HepG2 (cell line): ENCODE measurements around the gene ZBTB20.

Experiments
- DRAP1 ChIP-seq: IDR thresholded peaks from 2 replicates; pipeline ENCODE4 v1.6.1; 2016; ENCODE audit warnings: missing genetic modification reagents, missing compliant biosample characterization
- TARDBP ChIP-seq: sonication (generic); formaldehyde crosslinking; IDR thresholded peaks from 2 replicates; pipeline ENCODE4 v1.8.0; 2022; ENCODE audit warnings: mild to moderate bottlenecking, missing genetic modification reagents
- ZNF547 ChIP-seq: sonication (generic); formaldehyde crosslinking; IDR thresholded peaks from 2 replicates; pipeline ENCODE4 v1.5.1; 2020; ENCODE audit warnings: mild to moderate bottlenecking, missing genetic modification reagents
- TF ChIP-seq, protein P1 (sequence below): IDR thresholded peaks from 2 replicates; pipeline ENCODE4 v1.6.1; 2016
- TF ChIP-seq, protein P2 (sequence below): sonication (generic); formaldehyde crosslinking; IDR thresholded peaks from 2 replicates; pipeline ENCODE4 v1.5.0; 2020; ENCODE audit warnings: mild to moderate bottlenecking, missing genetic modification reagents, moderate library complexity
- TF ChIP-seq, protein P3 (sequence below): sonication (generic); formaldehyde crosslinking; IDR thresholded peaks from 2 replicates; pipeline ENCODE4 v1.4.0; 2020; ENCODE audit warnings: missing genetic modification reagents

GRCh38 chr3:114634635-114635034 is 512.5 kb downstream of the ZBTB20 start:
- TF ChIP-seq ZNF547 (CRISPR knock-in tag) (no peak), DRAP1 (CRISPR knock-in tag) (no peak), TARDBP (CRISPR knock-in tag) (no peak)
- TF ChIP-seq, protein P1, sequence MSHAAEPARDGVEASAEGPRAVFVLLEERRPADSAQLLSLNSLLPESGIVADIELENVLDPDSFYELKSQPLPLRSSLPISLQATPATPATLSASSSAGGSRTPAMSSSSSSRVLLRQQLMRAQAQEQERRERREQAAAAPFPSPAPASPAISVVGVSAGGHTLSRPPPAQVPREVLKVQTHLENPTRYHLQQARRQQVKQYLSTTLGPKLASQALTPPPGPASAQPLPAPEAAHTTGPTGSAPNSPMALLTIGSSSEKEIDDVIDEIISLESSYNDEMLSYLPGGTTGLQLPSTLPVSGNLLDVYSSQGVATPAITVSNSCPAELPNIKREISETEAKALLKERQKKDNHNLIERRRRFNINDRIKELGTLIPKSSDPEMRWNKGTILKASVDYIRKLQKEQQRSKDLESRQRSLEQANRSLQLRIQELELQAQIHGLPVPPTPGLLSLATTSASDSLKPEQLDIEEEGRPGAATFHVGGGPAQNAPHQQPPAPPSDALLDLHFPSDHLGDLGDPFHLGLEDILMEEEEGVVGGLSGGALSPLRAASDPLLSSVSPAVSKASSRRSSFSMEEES, result no peak
- TF ChIP-seq, protein P2, sequence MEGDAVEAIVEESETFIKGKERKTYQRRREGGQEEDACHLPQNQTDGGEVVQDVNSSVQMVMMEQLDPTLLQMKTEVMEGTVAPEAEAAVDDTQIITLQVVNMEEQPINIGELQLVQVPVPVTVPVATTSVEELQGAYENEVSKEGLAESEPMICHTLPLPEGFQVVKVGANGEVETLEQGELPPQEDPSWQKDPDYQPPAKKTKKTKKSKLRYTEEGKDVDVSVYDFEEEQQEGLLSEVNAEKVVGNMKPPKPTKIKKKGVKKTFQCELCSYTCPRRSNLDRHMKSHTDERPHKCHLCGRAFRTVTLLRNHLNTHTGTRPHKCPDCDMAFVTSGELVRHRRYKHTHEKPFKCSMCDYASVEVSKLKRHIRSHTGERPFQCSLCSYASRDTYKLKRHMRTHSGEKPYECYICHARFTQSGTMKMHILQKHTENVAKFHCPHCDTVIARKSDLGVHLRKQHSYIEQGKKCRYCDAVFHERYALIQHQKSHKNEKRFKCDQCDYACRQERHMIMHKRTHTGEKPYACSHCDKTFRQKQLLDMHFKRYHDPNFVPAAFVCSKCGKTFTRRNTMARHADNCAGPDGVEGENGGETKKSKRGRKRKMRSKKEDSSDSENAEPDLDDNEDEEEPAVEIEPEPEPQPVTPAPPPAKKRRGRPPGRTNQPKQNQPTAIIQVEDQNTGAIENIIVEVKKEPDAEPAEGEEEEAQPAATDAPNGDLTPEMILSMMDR (CRISPR knock-in tag), result no peak
- TF ChIP-seq, protein P3, sequence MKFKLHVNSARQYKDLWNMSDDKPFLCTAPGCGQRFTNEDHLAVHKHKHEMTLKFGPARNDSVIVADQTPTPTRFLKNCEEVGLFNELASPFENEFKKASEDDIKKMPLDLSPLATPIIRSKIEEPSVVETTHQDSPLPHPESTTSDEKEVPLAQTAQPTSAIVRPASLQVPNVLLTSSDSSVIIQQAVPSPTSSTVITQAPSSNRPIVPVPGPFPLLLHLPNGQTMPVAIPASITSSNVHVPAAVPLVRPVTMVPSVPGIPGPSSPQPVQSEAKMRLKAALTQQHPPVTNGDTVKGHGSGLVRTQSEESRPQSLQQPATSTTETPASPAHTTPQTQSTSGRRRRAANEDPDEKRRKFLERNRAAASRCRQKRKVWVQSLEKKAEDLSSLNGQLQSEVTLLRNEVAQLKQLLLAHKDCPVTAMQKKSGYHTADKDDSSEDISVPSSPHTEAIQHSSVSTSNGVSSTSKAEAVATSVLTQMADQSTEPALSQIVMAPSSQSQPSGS, result no peak
